Measurements from ENCODE around the gene MUSK. TPM values are rescaled to one million over a fixed set of nuclear protein-coding genes. Genes with fewer than 3 reads are reported as not detected.
"Not testable (repeated sequence)": the region's sequence is repeated elsewhere in the genome, so short reads cannot be mapped to it uniquely, and the experiment has no call there.

The MUSK gene
- total RNA-seq, 2 experiments from 2014 or later, result not detected

- H3K4me3 Mint-ChIP-seq, result no peak overlapping the region
- intact Hi-C loops (cut with micrococcal nuclease), result no loop called here
These were observed 101.1 kb downstream of the MUSK start for GRCh38 chr9:110769667-110770066.

GRCh38 chr9:110775724-110776123, 107.1 kb downstream of the MUSK start:
- Mint-ChIP-seq H3K4me1 (ENCODE audit: low read depth) (no peaks in the 10 kb centered on the region), H3K36me3 (ENCODE audit: low read depth) (no peaks in the 10 kb centered on the region), H3K27ac (no peak overlapping the region), H3K4me3 (no peak overlapping the region), H3K27me3 (ENCODE audit: low read depth) (no peaks in the 10 kb centered on the region), H3K9me3 (peaks cover 2% of the 10 kb centered on the region)
- no peak for DNase-seq
- CTCF ChIA-PET, result interaction anchor here (0.7 kb wide), 1 partner anchor 101 kb away, joined by 3 read pairs; no protein-coding TSS in a partner anchor
- intact Hi-C loops (cut with micrococcal nuclease), result no loop called here

More at GRCh38 chr9:110769667-110770066, 101.1 kb downstream of the MUSK start:
- H3K4me1 Mint-ChIP-seq (ENCODE audit: low read depth), result no peaks in the 10 kb centered on the region
- H3K27ac Mint-ChIP-seq, result no peak overlapping the region
- no peaks in the 10 kb centered on the region for H3K27me3 Mint-ChIP-seq (ENCODE audit: low read depth)
- H3K36me3 Mint-ChIP-seq (ENCODE audit: low read depth), result no peaks in the 10 kb centered on the region
- no peaks in the 10 kb centered on the region for H3K9me3 Mint-ChIP-seq
- CTCF ChIA-PET, result no interaction called here
- DNase-seq, result no peak

GRCh38 chr9:110776221-110776620, 107.6 kb downstream of the MUSK start:
- no peak overlapping the region for H3K4me3 Mint-ChIP-seq
- intact Hi-C loops (cut with micrococcal nuclease), result no loop called here
- H3K27me3 Mint-ChIP-seq (ENCODE audit: low read depth), result no peaks in the 10 kb centered on the region
- CTCF ChIA-PET, result interaction anchor here (0.7 kb wide), 1 partner anchor 101 kb away, joined by 3 read pairs; no protein-coding TSS in a partner anchor
- no peaks in the 10 kb centered on the region for H3K36me3 Mint-ChIP-seq (ENCODE audit: low read depth)
- DNase-seq, result no peak
- H3K4me1 Mint-ChIP-seq (ENCODE audit: low read depth), result no peaks in the 10 kb centered on the region
- peaks cover 2% of the 10 kb centered on the region for H3K9me3 Mint-ChIP-seq
- H3K27ac Mint-ChIP-seq, result no peak overlapping the region

- H3K9me3 Mint-ChIP-seq, result peaks cover 2% of the 10 kb centered on the region
- H3K27ac Mint-ChIP-seq, result no peak overlapping the region
- CTCF ChIA-PET, result no interaction called here
- no peak for DNase-seq
- intact Hi-C loops (cut with micrococcal nuclease), result no loop called here
- no peak overlapping the region for H3K4me3 Mint-ChIP-seq
- H3K4me1 Mint-ChIP-seq (ENCODE audit: low read depth), result no peaks in the 10 kb centered on the region
- H3K36me3 Mint-ChIP-seq (ENCODE audit: low read depth), result no peaks in the 10 kb centered on the region
- no peaks in the 10 kb centered on the region for H3K27me3 Mint-ChIP-seq (ENCODE audit: low read depth)
These were observed 108.7 kb downstream of the MUSK start for GRCh38 chr9:110777196-110777875.

GRCh38 chr9:110777876-110778215, 109.3 kb downstream of the MUSK start:
- no peaks in the 10 kb centered on the region for H3K4me1 Mint-ChIP-seq (ENCODE audit: low read depth)
- H3K36me3 Mint-ChIP-seq (ENCODE audit: low read depth), result no peaks in the 10 kb centered on the region
- CTCF ChIA-PET, result no interaction called here
- no peak overlapping the region for H3K4me3 Mint-ChIP-seq
- peaks cover 2% of the 10 kb centered on the region for H3K9me3 Mint-ChIP-seq
- no peak overlapping the region for H3K27ac Mint-ChIP-seq
- no peaks in the 10 kb centered on the region for H3K27me3 Mint-ChIP-seq (ENCODE audit: low read depth)
- DNase-seq, result no peak
- intact Hi-C loops (cut with micrococcal nuclease), result no loop called here

GRCh38 chr9:110782701-110783100, 114.1 kb downstream of the MUSK start:
- Mint-ChIP-seq H3K27me3 (ENCODE audit: low read depth) (peaks cover 2% of the 10 kb centered on the region), H3K27ac (no peak overlapping the region), H3K4me3 (no peak overlapping the region), H3K36me3 (ENCODE audit: low read depth) (no peaks in the 10 kb centered on the region), H3K9me3 (peaks cover 2% of the 10 kb centered on the region), H3K4me1 (ENCODE audit: low read depth) (no peaks in the 10 kb centered on the region)
- intact Hi-C loops (cut with micrococcal nuclease), result no loop called here
- CTCF ChIA-PET, result no interaction called here
- no peak for DNase-seq

- Mint-ChIP-seq H3K36me3 (ENCODE audit: low read depth) (no peaks in the 10 kb centered on the region), H3K27me3 (ENCODE audit: low read depth) (peaks cover 2% of the 10 kb centered on the region), H3K9me3 (peaks cover 1% of the 10 kb centered on the region), H3K27ac (no peak overlapping the region), H3K4me3 (no peak overlapping the region), H3K4me1 (ENCODE audit: low read depth) (no peaks in the 10 kb centered on the region)
- intact Hi-C loops (cut with micrococcal nuclease), result no loop called here
- CTCF ChIA-PET, result no interaction called here
- no peak for DNase-seq
These were observed 115.7 kb downstream of the MUSK start for GRCh38 chr9:110784309-110784708.

GRCh38 chr9:110785166-110785565, 116.6 kb downstream of the MUSK start:
- no peaks in the 10 kb centered on the region for H3K36me3 Mint-ChIP-seq (ENCODE audit: low read depth)
- H3K27me3 Mint-ChIP-seq (ENCODE audit: low read depth), result peaks cover 2% of the 10 kb centered on the region
- H3K4me3 Mint-ChIP-seq, result no peak overlapping the region
- intact Hi-C loops (cut with micrococcal nuclease), result no loop called here
- H3K4me1 Mint-ChIP-seq (ENCODE audit: low read depth), result no peaks in the 10 kb centered on the region
- H3K27ac Mint-ChIP-seq, result no peak overlapping the region
- CTCF ChIA-PET, result no interaction called here
- H3K9me3 Mint-ChIP-seq, result no peaks in the 10 kb centered on the region
- DNase-seq, result no peak

GRCh38 chr9:110788396-110788795, 119.8 kb downstream of the MUSK start:
- H3K4me3 Mint-ChIP-seq; H3K27me3 Mint-ChIP-seq (ENCODE audit: low read depth); intact Hi-C loops (cut with micrococcal nuclease); DNase-seq; H3K9me3 Mint-ChIP-seq; H3K27ac Mint-ChIP-seq; H3K4me1 Mint-ChIP-seq (ENCODE audit: low read depth); H3K36me3 Mint-ChIP-seq (ENCODE audit: low read depth): not testable (repeated sequence)
- CTCF ChIA-PET, result interaction anchor here (0.7 kb wide), 1 partner anchor 422 kb away, joined by 4 read pairs; no protein-coding TSS in a partner anchor

GRCh38 chr9:110788871-110789270, 120.3 kb downstream of the MUSK start:
- H3K4me1 Mint-ChIP-seq (ENCODE audit: low read depth), result no peaks in the 10 kb centered on the region
- intact Hi-C loops (cut with micrococcal nuclease), result no loop called here
- peaks cover 2% of the 10 kb centered on the region for H3K27me3 Mint-ChIP-seq (ENCODE audit: low read depth)
- CTCF ChIA-PET, result interaction anchor here (0.7 kb wide), 1 partner anchor 422 kb away, joined by 4 read pairs; no protein-coding TSS in a partner anchor
- no peak overlapping the region for H3K27ac Mint-ChIP-seq
- H3K4me3 Mint-ChIP-seq, result no peak overlapping the region
- H3K36me3 Mint-ChIP-seq (ENCODE audit: low read depth), result no peaks in the 10 kb centered on the region
- DNase-seq, result no peak
- no peaks in the 10 kb centered on the region for H3K9me3 Mint-ChIP-seq

- no peaks in the 10 kb centered on the region for H3K4me1 Mint-ChIP-seq (ENCODE audit: low read depth)
- H3K4me3 Mint-ChIP-seq, result no peak overlapping the region
- DNase-seq, result no peak
- no peaks in the 10 kb centered on the region for H3K36me3 Mint-ChIP-seq (ENCODE audit: low read depth)
- CTCF ChIA-PET, result no interaction called here
- no peak overlapping the region for H3K27ac Mint-ChIP-seq
- intact Hi-C loops (cut with micrococcal nuclease), result no loop called here
- H3K9me3 Mint-ChIP-seq, result no peaks in the 10 kb centered on the region
- H3K27me3 Mint-ChIP-seq (ENCODE audit: low read depth), result no peaks in the 10 kb centered on the region
These were observed 129.0 kb downstream of the MUSK start for GRCh38 chr9:110797611-110798010.

- Mint-ChIP-seq H3K4me3 (no peak overlapping the region), H3K36me3 (ENCODE audit: low read depth) (no peaks in the 10 kb centered on the region), H3K9me3 (no peaks in the 10 kb centered on the region), H3K4me1 (ENCODE audit: low read depth) (no peaks in the 10 kb centered on the region), H3K27ac (no peak overlapping the region), H3K27me3 (ENCODE audit: low read depth) (no peaks in the 10 kb centered on the region)
- CTCF ChIA-PET, result no interaction called here
- DNase-seq, result no peak
- intact Hi-C loops (cut with micrococcal nuclease), result no loop called here
These were observed 130.8 kb downstream of the MUSK start for GRCh38 chr9:110799396-110799795.

GRCh38 chr9:110801426-110801825, 132.8 kb downstream of the MUSK start:
- H3K4me3 Mint-ChIP-seq, result no peak overlapping the region
- no peaks in the 10 kb centered on the region for H3K36me3 Mint-ChIP-seq (ENCODE audit: low read depth)
- H3K4me1 Mint-ChIP-seq (ENCODE audit: low read depth), result no peaks in the 10 kb centered on the region
- H3K27ac Mint-ChIP-seq, result no peak overlapping the region
- CTCF ChIA-PET, result no interaction called here
- H3K9me3 Mint-ChIP-seq, result no peaks in the 10 kb centered on the region
- H3K27me3 Mint-ChIP-seq (ENCODE audit: low read depth), result no peaks in the 10 kb centered on the region
- DNase-seq, result no peak
- intact Hi-C loops (cut with micrococcal nuclease), result no loop called here
